GM10266 (cell line): ENCODE data around the gene NR5A2.

ENCODE experiments used
- DNase-seq: peaks from one replicate; pipeline ENCODE4 v3.0.0; 2012; ENCODE audit errors: extremely low spot score
- TF ChIP-seq, protein P1 (sequence below): IDR thresholded peaks from 2 replicates; pipeline ENCODE4 v1.5.1; 2012; ENCODE audit warnings: mild to moderate bottlenecking, low read depth; ENCODE audit not compliant: control insufficient read depth, insufficient read depth; ENCODE audit errors: missing control alignments

Gene NR5A2

DNA sequence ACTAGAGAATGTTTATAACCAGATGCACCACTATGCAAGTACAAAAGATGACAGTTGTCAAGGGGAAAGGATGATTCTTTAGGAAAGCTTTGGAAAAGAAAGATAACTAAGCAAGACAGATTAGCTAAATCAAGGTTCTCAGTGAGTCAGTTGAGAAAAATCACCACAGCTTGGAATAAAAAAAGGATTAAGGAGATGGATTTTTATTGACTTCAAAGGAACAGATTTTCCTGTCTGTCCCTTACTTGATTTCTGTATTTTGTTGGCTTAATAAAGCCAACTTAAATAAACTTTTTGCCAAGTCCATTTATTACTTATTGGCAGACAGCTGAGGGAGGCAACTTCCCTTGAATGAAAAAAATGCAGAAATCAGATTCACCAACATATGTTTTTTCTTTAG is 93.9 kb downstream of the NR5A2 start:
- TF ChIP-seq, protein P1, sequence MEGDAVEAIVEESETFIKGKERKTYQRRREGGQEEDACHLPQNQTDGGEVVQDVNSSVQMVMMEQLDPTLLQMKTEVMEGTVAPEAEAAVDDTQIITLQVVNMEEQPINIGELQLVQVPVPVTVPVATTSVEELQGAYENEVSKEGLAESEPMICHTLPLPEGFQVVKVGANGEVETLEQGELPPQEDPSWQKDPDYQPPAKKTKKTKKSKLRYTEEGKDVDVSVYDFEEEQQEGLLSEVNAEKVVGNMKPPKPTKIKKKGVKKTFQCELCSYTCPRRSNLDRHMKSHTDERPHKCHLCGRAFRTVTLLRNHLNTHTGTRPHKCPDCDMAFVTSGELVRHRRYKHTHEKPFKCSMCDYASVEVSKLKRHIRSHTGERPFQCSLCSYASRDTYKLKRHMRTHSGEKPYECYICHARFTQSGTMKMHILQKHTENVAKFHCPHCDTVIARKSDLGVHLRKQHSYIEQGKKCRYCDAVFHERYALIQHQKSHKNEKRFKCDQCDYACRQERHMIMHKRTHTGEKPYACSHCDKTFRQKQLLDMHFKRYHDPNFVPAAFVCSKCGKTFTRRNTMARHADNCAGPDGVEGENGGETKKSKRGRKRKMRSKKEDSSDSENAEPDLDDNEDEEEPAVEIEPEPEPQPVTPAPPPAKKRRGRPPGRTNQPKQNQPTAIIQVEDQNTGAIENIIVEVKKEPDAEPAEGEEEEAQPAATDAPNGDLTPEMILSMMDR = no peak
- no peak for DNase-seq

DNA sequence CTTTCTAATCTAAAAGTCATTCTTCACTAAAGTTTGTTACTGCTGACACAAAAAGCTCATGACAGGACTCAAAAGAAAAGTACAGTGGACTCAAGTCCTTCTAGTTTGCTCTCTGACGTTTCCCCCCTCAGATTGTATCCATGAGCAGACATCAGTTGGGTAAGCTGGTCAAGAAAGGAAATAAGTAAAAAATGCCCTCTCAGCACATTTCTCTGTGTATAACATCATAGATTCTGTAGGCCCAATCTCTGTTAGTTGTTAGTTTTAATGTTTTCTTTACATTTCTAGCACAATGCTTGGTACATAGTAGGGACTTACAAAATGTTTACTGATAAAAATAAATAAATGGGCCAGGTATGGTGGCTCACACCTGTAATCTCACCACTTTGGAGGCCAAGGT is 96.8 kb downstream of the NR5A2 start:
- no peak for DNase-seq
- TF ChIP-seq, protein P1 = no peak

DNA sequence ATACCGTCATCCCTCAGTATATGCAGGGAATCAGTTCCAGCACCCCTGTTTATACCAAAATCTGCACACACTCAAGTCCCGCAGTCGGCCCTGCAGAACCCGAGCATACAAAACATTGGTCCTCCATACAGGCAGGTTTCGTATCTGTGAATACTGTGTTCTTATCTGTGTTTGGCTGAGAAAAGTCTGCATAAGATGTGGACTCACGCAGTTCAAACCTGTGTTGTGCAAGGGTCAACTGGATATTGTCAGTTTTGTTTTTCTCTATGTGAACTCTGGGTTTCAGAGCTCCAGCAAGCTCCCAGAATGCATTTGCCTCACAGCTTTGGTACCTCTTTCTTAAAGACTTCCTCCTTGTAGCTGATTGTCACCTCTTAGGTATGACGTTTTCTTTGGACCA is 100.6 kb downstream of the NR5A2 start:
- DNase-seq = no peak

DNA sequence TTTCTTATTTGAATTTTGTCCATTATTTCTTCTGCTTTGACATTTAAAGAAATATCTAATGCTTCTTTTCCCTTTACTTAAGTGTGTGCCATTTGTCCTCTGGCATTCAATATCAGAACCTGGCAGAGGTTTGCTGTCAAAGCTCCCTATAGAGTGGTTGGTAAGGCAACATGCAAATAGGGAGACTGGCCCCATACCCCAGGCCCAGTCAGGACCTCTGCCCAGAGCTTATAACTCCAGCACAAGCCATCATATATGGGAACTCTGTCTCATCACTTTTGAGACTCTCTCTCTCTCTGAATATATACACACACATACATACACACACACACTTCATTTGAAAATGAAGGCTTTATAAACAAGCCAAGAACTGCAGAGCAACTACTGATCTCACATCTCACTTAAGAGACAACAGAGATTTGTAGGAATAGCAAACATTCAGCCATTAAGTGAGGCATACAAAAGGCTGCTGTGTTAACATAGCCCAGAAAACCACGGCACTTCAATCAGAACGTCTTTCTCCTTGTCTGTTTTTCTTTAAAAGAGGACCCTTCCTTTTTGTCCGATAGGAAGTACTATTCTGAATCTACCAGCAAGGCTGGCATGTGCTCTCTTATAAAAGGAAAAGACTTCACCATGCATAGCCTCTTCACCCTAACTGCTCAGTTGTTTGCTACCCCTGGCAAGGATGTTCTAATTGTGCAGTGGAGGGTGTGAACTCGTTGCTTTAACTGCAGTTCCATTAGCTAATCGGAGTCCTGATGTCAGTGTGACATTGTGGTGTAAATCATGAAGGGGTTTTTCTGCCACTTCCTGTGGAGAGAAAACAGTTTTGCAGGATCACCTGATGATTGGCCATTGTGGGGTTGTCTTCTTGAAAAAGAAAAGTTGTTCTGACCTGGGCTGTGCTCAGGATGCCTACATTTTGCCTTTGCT is 101.7 kb downstream of the NR5A2 start:
- DNase-seq = no peak
- TF ChIP-seq, protein P1 = no peak

More for the DNA sequence above, 100.6 kb downstream of the NR5A2 start:
- TF ChIP-seq, protein P1 = no peak

DNA sequence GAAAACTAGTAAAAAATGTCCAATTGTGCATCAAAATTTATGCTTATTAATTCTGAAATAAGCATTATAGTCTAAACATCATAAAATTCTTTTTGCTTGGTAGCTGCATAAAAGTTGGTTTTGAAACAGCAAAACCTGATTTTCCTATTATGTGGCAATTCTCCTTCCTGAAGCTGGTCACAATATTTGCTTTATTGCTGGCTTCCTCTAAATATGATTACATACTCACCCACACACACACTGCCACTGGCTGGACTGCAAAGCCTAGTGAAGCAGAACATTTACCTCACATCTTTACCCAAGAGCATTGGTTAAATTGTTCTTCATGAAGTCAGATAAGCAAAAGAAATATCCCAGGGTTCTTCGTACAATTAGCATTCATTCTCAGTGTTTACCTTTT is 103.0 kb downstream of the NR5A2 start:
- TF ChIP-seq, protein P1 = no peak
- no peak for DNase-seq

DNA sequence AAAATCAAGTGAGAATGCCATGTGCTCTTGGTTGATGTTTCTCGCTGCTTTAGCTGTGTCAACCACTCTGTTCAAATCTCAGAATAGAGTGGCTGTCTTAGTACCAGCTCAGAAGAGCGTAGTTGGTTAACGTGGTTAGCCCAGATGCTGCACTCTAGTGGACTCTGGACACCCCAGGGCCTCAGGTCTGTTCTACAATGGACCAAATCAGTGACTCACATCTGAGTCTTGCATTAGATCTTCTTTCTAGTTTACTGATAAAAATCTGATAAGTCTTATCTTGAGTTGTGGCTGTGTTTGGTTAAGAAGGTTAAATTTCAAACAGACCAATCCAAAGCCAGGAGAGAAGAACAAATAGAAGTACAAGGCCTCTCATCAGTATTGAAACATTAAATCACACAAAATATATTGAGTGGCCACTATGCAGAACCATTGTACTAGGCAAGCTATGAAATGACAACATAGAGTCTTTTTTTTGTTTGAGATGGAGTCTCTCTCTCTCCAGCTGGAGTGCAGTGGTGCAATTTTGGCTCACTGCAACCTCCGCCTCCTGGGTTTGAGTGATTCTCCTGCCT is 104.1 kb downstream of the NR5A2 start:
- TF ChIP-seq, protein P1 = no peak
- no peak for DNase-seq

DNA sequence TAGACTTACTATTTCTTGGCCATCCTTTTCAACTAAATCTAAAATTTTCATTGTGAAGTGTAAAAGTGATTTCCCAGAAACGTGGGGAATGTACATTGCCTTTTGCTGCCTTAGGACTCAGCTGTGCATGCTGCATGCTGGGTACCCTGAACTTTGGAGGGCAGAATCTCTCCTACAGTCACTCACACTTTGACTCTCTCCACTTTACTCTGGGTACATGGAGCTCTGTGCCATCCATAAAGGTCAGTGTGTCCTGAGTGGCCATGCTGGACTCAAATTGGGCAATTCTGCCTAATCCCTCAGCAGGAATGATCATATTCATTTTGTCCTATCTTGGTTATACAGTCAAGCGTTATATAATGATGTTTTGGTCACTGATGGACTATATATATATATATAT is 105.6 kb downstream of the NR5A2 start:
- TF ChIP-seq, protein P1 = no peak
- no peak for DNase-seq
